ENCODE results near the gene ADIPOR2.
A peak's percentile ranks its signal among the peaks of the same experiment; 100 is the strongest.

The ADIPOR2 gene

DNA sequence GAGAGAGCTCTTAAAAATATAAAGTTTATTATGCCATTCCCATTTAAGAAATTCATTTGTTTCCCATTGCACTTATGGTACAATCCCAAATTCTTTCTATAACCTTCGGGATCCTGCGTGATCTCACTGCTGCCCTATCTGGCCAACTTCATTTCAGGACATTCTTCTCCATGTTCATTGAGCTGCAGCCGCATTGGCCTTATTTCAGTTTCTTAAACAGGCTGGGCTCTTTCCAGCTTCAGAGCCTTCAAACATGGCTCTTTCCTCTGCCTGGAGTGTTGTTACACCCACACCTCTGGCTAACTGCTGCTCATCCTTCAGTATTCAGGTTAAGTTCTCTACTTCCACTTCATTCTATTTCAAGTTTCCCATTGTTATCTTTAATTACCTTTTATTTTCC lies 71.0 kb downstream of the ADIPOR2 start:
- TF ChIP-seq, protein P1, sequence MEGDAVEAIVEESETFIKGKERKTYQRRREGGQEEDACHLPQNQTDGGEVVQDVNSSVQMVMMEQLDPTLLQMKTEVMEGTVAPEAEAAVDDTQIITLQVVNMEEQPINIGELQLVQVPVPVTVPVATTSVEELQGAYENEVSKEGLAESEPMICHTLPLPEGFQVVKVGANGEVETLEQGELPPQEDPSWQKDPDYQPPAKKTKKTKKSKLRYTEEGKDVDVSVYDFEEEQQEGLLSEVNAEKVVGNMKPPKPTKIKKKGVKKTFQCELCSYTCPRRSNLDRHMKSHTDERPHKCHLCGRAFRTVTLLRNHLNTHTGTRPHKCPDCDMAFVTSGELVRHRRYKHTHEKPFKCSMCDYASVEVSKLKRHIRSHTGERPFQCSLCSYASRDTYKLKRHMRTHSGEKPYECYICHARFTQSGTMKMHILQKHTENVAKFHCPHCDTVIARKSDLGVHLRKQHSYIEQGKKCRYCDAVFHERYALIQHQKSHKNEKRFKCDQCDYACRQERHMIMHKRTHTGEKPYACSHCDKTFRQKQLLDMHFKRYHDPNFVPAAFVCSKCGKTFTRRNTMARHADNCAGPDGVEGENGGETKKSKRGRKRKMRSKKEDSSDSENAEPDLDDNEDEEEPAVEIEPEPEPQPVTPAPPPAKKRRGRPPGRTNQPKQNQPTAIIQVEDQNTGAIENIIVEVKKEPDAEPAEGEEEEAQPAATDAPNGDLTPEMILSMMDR (conservative IDR thresholded peaks at IDR 0.05; ENCODE audit: low read length): no peak
- no peak for DNase-seq (ENCODE audit: low read depth)
- H3K4me3 ChIP-seq (ENCODE audit: low read length): no peak overlapping the region

DNA sequence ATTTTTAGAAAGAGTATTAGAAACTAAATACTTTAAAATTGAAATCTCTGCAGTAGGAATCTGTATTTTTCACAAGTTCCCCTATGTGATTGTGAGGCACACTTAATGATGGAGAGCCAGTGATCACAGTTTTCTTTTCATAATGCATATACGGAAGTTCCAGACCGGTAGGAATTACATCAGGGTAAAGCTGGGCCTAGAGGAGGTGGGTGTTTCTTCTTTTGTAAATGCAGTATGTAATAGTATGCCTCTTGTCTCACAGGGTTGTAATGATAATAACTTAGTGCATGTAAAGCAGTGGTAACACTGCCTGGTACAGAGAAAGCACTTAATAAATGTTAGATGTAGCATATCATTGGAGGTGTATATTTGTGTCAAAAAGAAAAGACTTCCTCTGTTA lies 72.3 kb downstream of the ADIPOR2 start:
- DNase-seq (ENCODE audit: low read depth): no peak
- H3K4me3 ChIP-seq (ENCODE audit: low read length): no peak overlapping the region
- TF ChIP-seq, protein P1 (conservative IDR thresholded peaks at IDR 0.05; ENCODE audit: low read length): no peak

DNA sequence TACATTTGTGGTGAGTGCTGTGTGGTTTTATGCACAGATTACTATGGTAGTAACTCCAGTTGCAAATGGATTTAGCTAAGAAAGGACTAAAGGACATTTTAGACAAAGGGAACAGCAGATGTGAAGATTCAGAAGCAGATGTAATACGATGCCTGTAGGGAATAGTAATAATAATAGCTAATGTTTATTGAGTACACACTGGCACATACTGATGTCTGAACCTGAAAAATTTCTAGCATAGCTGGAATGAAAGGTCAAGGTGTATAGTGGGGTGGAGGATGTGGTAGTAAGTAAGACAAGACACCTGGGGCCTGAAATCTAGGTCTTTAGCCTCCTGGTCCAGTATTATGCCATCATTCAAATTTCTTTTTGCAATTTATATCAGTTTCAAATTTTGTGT lies 75.2 kb downstream of the ADIPOR2 start:
- H3K4me3 ChIP-seq (ENCODE audit: low read length): no peak overlapping the region
- no peak for DNase-seq (ENCODE audit: low read depth)
- TF ChIP-seq, protein P1 (conservative IDR thresholded peaks at IDR 0.05; ENCODE audit: low read length): no peak

DNA sequence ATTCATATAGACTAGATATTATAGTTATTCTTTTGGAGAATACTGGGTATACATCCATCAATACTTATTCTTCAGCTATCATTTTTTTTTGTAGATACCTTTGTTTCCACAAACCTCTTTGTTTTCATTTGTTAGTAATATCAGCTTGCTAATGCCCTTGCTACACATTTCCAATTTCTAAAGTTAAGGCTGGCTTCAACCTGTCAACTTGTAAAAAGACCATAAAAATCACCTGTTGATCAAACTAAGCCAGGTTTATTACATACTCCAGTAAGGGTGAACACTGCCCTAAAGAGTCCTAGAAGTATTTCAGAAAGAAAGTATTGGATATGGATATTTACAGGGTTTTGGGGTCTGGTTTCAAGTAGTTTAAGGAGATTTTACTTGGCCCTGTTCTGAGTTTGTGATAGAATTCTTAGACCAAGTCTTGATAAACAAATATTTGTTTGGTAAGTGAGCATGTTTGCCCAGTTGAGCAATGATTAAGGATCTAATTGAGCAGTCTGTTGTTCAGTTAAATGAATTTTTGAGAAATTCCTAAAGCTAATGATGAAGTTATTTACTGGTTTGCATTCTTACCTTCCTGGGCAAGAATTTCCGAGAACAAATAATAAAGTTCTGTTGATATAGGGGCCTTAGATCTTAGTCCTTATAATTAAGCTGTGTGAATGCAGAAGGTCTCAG lies 76.7 kb downstream of the ADIPOR2 start:
- DNase-seq (ENCODE audit: low read depth): no peak
- H3K4me3 ChIP-seq (ENCODE audit: low read length): no peak overlapping the region
- TF ChIP-seq, protein P1 (conservative IDR thresholded peaks at IDR 0.05; ENCODE audit: low read length): no peak

DNA sequence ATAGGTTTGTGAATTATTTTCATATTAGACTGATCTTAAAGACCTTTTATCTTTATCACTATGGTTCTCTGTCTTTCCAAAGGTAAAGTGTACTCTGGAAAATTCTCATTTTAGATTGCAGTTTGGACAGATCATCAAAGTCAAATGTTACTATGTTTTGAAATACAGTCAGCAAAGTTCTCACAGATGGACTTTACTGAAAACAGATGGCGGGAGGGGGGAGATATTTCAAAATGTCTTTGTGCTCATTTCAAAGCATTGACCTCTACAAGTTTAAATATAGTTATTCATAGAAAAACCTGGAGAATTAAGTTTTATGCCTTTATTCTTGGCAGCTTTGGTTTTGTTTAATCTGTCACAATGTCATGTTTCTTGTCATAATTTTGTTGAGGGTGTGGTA lies 77.7 kb downstream of the ADIPOR2 start:
- DNase-seq (ENCODE audit: low read depth): peak; percentile 53
- no peak overlapping the region for H3K4me3 ChIP-seq (ENCODE audit: low read length)
- TF ChIP-seq, protein P1 (conservative IDR thresholded peaks at IDR 0.05; ENCODE audit: low read length): no peak

DNA sequence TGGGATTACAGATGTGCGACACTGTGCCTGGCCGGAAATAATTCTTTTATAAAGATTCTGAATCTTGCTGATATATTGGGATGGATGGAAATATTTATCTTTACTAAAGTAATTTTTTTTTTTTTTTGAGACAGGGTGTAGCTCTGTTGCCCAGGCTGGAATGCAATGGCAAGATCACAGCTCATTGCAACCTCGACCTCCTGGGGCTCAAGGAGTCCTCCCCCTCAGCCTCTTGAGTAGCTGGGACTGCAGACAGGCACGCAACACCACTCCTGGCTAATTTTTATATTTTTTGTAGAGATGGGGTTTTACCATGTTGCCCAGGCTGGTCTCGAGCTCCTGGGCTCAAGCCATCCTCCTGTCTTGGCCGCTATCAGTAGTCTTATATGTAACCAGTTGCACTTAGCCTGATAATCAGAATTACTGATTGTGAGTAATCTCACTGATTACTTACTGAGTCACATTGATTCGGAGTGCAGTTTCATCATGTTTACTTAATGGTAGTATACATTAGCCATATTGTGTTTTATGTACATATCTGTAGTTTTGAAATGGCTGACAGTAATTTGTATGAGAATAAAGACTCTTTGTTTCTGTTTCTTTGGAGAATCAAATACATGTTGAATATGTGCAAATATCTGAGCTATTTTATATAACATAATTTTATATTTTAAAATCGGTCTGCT lies 79.1 kb downstream of the ADIPOR2 start:
- DNase-seq (ENCODE audit: low read depth): no peak
- no peak overlapping the region for H3K4me3 ChIP-seq (ENCODE audit: low read length)
- TF ChIP-seq, protein P1 (conservative IDR thresholded peaks at IDR 0.05; ENCODE audit: low read length): no peak
